Myocyte (in vitro differentiated cells): ENCODE results near the gene TRPV6. TPM values are rescaled to one million over a fixed set of nuclear protein-coding genes. Genes with fewer than 3 reads are reported as not detected.

Experiments used
- DNase-seq: peaks from one replicate; pipeline ENCODE4 v3.0.0-alpha.2; 2012; ENCODE audit warnings: low read depth
- total RNA-seq: library from RNA; depleted of rRNA; stranded (reverse); fragments of >200 nt; gene quantifications from 2 replicates; pipeline ENCODE4 v1.2.3, GENCODE V29; 2014

Gene TRPV6
- total RNA-seq, 1 donor from 2014 or later = not detected

GRCh38 chr7:142870147-142870559, 15.4 kb downstream of the TRPV6 start:
- no peak for DNase-seq

GRCh38 chr7:142869434-142869833, 16.1 kb downstream of the TRPV6 start:
- DNase-seq = no peak

DNA sequence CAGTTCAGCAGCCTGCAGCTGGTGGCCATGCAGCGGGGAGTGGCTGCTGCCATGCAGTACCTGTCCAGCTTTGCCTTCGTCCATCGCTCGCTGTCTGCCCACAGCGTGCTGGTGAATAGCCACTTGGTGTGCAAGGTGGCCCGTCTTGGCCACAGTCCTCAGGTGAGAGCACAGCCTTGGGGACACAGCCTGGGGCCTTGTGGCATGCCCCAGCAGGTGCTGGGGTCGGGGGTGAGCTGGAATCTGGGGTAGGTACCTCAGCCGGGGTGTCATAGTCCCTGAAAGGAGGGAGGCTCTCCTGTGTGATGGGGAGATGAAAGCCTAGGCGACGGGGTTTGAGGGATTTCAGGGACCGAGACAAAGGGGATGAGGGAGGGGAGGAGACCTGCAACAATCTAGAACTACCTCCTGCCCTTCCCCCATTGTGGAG, 16.5 kb downstream of the TRPV6 start:
- no peak for DNase-seq

- no peak for DNase-seq
These were observed 17.2 kb downstream of the TRPV6 start for GRCh38 chr7:142868188-142868985.

DNA sequence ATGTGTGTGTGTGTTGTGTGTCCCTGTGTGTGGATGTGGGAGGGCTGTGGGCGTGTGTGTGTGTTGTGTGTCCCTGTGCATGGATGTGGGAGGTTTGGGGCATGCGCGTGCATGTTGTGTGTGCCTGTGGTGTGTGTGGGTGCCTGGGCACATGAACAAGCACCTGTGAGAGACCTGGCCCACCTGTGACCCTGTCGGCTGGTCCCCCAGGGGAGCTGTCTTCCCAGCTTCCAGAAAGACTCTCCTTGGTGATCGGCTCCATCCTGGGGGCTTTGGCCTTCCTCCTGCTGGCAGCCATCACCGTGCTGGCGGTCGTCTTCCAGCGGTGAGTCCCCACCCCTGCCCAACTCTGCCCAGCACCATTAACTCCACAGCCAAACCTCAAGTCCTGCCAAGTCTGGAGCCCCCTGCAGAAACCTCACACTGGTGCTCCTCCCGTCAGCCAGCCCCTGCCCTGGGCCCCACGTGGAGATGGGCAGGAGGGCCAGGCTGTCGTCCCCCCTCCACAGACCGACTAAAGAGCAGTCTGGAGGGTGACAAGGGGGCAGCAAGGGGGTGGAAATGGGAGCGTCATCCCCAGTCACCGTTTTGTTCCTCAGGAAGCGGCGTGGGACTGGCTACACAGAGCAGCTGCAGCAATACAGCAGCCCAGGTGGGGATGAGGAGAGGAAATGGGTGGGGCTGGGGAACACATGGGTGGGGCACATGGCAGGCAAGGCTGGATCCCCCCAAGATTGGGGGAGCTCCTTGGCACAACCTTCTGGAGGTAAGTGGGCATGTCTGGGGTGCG, 18.0 kb downstream of the TRPV6 start:
- no peak for DNase-seq

DNA sequence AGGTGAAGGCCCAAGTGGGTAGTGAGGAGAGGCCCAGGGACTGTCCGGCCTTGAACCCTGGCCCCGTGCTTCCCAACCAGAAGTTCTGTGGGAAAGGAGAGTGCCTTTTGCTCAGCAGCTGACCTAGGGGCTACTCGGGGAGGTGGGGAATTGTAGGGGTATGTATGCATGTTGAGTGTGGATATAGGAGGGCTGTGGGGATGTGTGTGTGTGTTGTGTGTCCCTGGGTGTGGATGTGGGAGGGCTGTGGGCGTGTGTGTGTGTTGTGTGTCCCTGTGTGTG, 18.5 kb downstream of the TRPV6 start:
- DNase-seq = no peak

DNA sequence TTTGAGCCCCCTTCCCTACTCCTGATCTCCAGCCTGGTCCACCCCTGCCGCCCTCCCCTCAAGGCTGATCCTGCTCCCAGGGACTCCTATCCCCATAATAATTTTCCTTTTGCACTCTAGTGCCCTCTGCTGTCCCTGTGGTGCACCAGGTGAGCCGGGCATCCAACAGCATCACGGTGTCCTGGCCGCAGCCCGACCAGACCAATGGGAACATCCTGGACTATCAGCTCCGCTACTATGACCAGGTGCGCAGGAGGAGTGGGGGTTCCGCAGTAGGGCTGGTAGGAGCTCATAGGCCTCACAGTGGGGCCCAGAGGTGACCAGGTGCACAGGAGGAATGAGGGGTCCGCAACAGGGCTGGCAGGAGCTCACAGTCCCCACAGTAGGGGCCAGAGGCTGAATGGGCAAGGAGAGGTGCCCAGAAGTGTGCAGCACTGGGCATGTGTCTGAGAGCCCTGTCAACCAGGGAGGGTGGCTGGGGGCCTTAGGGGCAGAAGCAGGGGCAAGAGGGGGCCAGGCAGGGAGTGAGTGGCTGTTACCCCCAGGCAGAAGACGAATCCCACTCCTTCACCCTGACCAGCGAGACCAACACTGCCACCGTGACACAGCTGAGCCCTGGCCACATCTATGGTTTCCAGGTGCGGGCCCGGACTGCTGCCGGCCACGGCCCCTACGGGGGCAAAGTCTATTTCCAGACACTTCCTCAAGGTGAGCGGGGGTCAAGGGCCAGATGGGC, 19.0 kb downstream of the TRPV6 start:
- peak; percentile 37 for DNase-seq

DNA sequence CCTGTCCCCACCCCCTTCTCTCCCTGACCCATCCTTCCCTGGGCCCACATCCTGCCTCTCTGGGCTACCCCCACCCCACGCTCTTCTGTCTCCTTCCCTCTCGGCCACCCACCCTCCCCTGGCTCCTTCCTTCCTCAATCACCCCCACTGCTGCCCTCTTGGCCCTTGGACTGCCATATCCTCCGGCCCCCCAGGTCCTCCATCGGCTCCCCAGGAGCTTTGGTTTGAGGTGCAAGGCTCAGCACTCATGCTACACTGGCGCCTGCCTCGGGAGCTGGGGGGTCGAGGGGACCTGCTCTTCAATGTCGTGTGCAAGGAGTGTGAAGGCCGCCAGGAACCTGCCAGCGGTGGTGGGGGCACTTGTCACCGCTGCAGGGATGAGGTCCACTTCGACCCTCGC, 19.8 kb downstream of the TRPV6 start:
- DNase-seq = no peak

DNA sequence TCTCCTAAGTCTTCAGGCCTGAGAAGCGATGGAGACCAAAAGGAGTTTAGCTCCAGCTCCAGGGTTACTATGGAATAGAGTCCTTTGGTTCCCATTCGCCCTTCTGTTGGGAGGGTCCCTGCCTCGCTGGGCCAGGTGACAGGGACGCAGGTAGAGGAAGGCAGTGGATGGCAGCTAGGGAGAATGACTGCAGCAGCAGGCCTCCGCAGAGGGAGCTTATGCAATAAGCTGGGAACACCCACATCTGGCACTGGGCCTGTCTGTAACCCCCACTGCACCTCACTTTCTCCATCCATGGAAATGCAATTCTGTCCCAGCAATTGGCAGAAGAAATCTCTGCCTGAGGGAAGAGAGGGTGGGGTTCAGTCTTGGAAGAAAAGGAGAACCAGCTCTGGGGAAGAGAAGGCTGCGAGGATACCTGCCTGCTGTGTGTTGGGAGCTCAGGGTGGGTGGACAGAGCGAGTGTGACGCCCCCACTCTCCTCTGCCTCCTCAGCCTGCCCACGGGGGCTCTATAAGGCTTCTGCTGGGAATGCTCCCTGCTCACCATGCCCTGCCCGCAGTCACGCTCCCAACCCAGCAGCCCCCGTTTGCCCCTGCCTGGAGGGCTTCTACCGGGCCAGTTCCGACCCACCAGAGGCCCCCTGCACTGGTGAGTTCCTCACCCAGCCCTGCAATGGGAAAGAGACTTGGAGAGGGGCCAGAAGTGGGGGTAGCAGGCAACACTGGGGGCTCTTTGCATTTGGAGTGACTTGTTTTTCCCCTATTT, 20.4 kb downstream of the TRPV6 start:
- no peak for DNase-seq

DNA sequence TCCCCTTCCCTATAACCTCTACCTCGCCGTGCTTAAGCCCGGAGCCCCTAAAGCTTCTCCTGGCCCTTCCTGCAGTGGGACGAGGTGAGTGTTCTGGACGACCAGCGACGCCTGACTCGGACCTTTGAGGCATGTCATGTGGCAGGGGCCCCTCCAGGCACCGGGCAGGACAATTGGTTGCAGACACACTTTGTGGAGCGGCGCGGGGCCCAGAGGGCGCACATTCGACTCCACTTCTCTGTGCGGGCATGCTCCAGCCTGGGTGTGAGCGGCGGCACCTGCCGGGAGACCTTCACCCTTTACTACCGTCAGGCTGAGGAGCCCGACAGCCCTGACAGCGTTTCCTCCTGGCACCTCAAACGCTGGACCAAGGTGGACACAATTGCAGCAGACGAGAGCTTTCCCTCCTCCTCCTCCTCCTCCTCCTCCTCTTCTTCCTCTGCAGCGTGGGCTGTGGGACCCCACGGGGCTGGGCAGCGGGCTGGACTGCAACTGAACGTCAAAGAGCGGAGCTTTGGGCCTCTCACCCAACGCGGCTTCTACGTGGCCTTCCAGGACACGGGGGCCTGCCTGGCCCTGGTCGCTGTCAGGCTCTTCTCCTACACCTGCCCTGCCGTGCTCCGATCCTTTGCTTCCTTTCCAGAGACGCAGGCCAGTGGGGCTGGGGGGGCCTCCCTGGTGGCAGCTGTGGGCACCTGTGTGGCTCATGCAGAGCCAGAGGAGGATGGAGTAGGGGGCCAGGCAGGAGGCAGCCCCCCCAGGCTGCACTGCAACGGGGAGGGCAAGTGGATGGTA, 21.5 kb downstream of the TRPV6 start:
- DNase-seq = no peak

- DNase-seq = no peak
These were observed 22.7 kb downstream of the TRPV6 start for GRCh38 chr7:142862786-142863400.

DNA sequence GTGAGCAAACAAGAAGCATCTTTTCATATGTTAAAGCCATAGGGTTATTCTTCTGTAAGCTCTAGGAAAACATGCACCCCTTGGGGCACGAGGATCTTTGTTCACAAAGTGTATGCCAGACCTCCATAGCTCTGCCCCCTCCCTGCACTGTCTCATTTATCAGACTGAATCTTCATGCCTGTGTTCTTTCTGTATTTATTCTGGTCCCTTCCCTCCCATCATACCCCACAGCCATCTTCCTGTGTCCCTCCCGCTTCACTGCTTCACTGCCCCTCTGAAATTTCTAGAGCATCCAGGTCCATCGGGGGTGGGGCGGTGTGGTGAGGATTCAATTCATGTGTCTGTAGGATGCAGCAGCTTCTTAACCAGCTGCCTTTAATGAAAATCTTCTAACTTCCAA, 23.2 kb downstream of the TRPV6 start:
- DNase-seq = no peak

DNA sequence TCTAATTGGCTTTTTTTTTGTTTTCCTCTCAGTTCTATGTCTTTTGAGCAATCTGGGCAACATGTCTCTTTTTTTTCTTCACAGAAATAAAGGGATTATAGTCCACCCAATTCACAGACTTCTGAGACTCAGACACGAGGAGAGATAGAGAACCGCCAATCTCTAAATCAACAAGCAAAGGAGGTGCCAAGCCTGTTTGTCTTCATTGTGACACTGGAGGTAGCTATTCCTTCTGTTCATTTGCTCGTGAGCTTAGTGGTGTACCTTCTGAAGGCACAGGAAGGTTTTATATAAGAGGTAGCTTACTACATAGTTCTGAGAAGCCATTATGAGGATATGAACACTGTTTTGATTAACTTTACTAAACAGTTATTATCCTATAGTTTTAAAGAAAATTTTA, 24.6 kb downstream of the TRPV6 start:
- DNase-seq = no peak

- DNase-seq = peak; percentile 33
These were observed 25.7 kb downstream of the TRPV6 start for GRCh38 chr7:142859829-142860228.

DNA sequence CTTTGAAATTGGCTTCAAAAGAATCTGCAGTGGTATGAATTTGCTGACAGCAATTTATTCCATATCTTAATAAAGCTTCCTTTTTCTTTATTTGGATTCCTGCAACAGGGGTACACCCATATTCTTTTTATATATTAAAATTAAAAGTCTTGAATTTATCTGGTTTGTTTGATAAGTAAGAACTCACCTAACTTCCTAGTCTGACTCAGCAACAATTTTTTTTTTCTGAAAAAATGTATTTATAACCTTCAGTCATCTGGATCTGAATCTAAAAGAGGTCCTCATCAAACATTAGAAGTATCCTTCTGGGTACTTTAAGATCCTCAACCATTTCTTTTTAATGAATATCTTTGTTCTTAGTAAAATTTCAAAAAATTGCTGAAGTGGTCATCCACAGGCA, 26.1 kb downstream of the TRPV6 start:
- DNase-seq = no peak

- DNase-seq = no peak
These were observed 27.9 kb downstream of the TRPV6 start for GRCh38 chr7:142857625-142858024.

- no peak for DNase-seq
These were observed 28.8 kb downstream of the TRPV6 start for GRCh38 chr7:142856565-142857245.

- DNase-seq = no peak
These were observed 29.6 kb downstream of the TRPV6 start for GRCh38 chr7:142855756-142856564.
